Esophagus (tissue), 2 donors: ENCODE results near the gene GNG8. TPM values are rescaled to one million over a fixed set of nuclear protein-coding genes. Genes with fewer than 3 reads are reported as not detected.
A peak's percentile ranks its signal among the peaks of the same experiment; 100 is the strongest.

Source experiments
- H3K27ac ChIP-seq, 2 donors: one replicate each; pipeline ENCODE4 v1.5.1; 2013; ENCODE audit warnings: low read depth in 2 of 2, mild to moderate bottlenecking in 2 of 2, inconsistent platforms in 1 of 2, low read length in 1 of 2, moderate library complexity in 1 of 2
- H3K27me3 ChIP-seq, 2 donors: one replicate each; pipeline ENCODE4 v1.6.1; 2013; ENCODE audit warnings: low read length in 2 of 2, control low read depth in 1 of 2, mild to moderate bottlenecking in 1 of 2; ENCODE audit not compliant: insufficient read depth in 2 of 2, control insufficient read depth in 1 of 2
- H3K36me3 ChIP-seq, 2 donors: one replicate each; pipeline ENCODE4 v1.6.1; 2013; ENCODE audit warnings: low read length in 1 of 2; ENCODE audit not compliant: control insufficient read depth in 2 of 2, insufficient read depth in 2 of 2
- H3K4me1 ChIP-seq, 2 donors: one replicate each; pipeline ENCODE4 v1.6.1; 2013; ENCODE audit warnings: low read length in 1 of 2; ENCODE audit not compliant: control insufficient read depth in 2 of 2, insufficient read depth in 2 of 2
- H3K4me3 ChIP-seq, 2 donors: one replicate each; pipeline ENCODE4 v1.5.1; 2013; ENCODE audit warnings: low read length in 2 of 2, mild to moderate bottlenecking in 2 of 2, low read depth in 1 of 2, moderate library complexity in 1 of 2
- H3K9me3 ChIP-seq, 2 donors: one replicate each; pipeline ENCODE4 v1.6.1; 2013; ENCODE audit warnings: mild to moderate bottlenecking in 2 of 2, low read depth in 1 of 2, low read length in 1 of 2, moderate library complexity in 1 of 2; ENCODE audit not compliant: control insufficient read depth in 2 of 2, insufficient read depth in 1 of 2
- WGBS, 2 donors: extraction: QIAGEN DNeasy Blood & Tissue Kit; methylation state at CpG; one replicate each; pipeline ENCODE4 v1.1.7; 2013; 5-methylcytosine and 5-hydroxymethylcytosine counted together
- polyA plus RNA-seq, 2 donors: library from polyadenylated mRNA; stranded (reverse); fragments of 200-250 nt; gene quantifications; one replicate each; pipeline ENCODE4 v1.2.3, GENCODE V29; 2013
- donor health status: healthy with polysubstance abuse.
- donor health status: Bipolar disorder and iron deficiency.

The GNG8 gene
- polyA plus RNA-seq, 2 donors = not detected

DNA sequence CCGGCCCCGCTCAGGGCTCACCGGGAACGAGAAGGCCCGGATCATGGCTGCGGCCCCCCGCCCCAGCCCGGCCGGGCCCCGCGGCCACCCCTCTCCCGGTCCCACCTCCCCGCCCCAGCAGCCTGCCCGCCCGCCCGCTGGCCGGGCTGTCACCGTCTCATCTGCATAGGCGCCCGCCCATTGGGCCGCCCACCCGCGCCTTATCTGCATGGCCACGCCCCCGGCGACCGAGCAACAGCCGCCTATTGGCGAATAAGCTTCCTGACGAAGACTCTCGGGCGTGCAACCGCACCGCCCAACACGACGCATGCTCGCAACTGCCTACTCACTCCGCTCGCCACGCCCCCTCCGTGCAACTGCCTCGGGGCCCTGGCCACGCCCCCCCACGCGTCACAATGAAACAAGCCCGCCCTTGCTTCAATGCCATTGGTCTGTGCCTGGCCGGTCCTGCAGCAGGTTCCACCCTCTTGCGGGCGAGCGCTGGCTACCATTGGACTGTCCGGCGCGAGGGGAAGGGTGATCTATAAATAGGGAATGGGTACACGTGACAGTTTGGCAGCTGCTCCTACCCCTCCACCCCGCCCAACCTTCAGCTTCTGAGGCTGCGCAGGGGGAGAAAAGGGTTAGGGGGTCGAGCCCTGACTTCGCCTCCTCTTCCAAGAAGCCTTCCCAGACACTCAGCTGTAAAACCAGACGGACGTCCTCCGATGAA lies 25.2 kb upstream of the GNG8 start, which contains the start of gene DACT3:
Gene DACT3, minus strand, starts transcription at position 163 of the 712 bp plus-strand sequence. Its CDS starts 118 bp downstream, at position 45.
- peak within 1 kb of the TSS; percentile 47 to 82 for H3K27ac ChIP-seq
- WGBS, 2 donors = 0 to 1% methylated on average over 41 to 61 of the region's 61 CpGs
- peak within 1 kb of the TSS; percentile 43 to 50 for H3K4me3 ChIP-seq
- no peaks in the 10 kb centered on the region for H3K36me3 ChIP-seq
- H3K4me1 ChIP-seq = peaks cover 0 to 7% of the 10 kb centered on the region in 2 donors
- no peaks in the 10 kb centered on the region for H3K9me3 ChIP-seq
- peaks cover 0 to 6% of the 10 kb centered on the region in 2 donors for H3K27me3 ChIP-seq

DNA sequence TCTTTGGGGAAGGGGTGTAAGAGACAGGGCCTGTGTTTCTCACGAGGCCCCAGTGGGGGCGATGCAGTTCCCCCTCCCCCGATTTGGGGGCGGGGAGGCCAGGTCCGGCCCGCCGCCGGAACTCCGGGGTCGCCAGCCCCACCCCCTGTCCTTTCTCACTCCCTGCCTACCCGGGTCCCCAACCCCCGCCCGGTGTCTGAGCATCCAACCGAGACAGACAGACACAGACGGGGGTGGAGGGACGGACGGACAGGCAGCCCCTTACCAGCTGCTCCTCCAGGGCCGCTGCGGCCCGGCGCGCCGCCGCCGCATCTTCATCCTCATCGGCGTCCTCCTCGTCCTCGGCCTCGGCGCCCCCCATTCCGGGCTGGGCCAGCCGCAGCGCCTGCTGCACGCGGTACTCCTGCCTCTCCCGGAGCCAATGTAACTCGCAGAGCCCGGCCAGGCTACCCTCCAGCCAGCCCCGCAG lies 24.6 kb upstream of the GNG8 start:
- Histone ChIP-seq H3K4me1 (peaks cover 0 to 7% of the 10 kb centered on the region in 2 donors), H3K9me3 (no peaks in the 10 kb centered on the region), H3K36me3 (no peaks in the 10 kb centered on the region), H3K27me3 (peaks cover 0 to 6% of the 10 kb centered on the region in 2 donors), H3K27ac (peak overlapping the region; percentile 44 to 82), H3K4me3 (peak overlapping the region; percentile 43 to 50)
- 1% methylated on average over 38 to 40 of the region's 40 CpGs for WGBS, 2 donors

DNA sequence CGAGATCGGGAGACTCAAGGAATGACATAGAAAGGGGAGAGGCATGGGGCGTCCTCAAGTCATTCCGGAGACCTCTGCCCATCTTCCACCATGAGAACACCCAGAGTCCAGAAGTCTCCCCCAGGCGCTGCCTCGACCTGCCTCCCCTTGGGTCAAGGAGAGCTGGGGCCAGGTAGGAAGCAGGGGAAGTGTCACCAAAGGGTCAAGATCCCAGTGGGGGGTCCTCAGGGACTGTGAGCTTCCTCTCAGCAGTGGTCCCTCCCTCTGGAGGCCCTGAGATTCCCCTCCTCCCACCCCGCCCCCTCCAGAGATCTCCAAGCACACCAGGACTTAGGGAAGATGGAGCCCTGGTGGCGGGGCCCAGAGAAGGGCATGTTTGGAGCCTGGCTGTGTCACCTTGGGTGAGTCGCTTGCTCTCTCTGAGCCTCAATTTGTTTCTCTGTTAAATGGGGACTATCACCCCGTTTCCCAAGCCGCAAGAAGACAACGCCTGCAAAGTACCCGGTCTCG lies 24.1 kb upstream of the GNG8 start:
- peaks cover 0 to 7% of the 10 kb centered on the region in 2 donors for H3K4me1 ChIP-seq
- H3K27me3 ChIP-seq = peaks cover 0 to 6% of the 10 kb centered on the region in 2 donors
- H3K4me3 ChIP-seq = peak overlapping the region; percentile 11 to 50
- H3K36me3 ChIP-seq = no peaks in the 10 kb centered on the region
- 5% methylated on average over 14 of the region's 14 CpGs for WGBS, 2 donors
- H3K9me3 ChIP-seq = no peaks in the 10 kb centered on the region
- peak overlapping the region; percentile 44 to 82 for H3K27ac ChIP-seq

DNA sequence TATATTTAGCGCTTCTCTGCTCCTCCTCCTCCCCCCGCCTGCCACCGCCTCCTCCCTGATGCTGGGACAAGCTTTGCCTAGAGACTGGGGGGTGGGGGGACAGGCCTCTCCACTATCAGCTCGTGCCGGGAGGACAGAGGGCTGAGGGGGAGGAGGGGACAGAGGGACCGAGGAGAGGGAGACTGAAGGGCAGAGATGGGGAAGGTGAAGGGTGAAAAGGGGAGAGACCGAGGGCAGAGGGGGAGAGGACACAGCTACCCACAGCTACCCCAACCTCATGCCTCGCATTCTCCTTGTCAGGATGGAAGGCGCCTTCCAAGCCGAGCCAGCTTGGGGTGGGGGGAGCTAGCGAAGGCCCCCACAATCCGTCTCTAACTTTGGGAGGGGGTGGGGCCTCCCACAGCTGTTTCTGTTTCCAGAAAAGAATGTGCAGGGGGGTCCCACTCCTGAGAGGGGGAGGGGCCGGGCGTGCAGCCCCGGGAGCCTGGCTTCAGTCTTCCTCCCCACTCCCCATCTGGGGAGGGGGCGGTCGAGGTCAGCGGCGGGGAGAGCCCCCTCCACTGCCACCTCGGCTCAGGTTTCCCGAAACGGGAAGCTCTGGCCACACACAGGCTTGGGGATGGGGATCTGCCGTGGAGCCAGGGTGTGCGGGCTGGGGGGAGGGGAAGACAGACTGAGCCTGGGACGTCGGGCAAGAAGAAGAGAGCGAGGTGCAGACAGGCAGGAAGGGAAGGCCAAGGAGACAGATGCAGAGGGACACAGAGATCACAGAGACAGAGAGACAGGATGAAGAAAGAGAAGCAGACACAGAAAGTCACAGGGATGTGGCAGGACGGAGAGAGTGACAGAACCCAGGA lies 23.4 kb upstream of the GNG8 start:
- WGBS, 2 donors = 4% methylated on average over 28 of the region's 28 CpGs
- H3K9me3 ChIP-seq = no peaks in the 10 kb centered on the region
- H3K27me3 ChIP-seq = peaks cover 0 to 6% of the 10 kb centered on the region in 2 donors
- H3K4me3 ChIP-seq = peak overlapping the region; percentile 11 to 50
- peaks cover 0 to 7% of the 10 kb centered on the region in 2 donors for H3K4me1 ChIP-seq
- H3K27ac ChIP-seq = peak overlapping the region; percentile 44 to 82
- no peaks in the 10 kb centered on the region for H3K36me3 ChIP-seq

- no peaks in the 10 kb centered on the region for H3K36me3 ChIP-seq
- peaks cover 0 to 7% of the 10 kb centered on the region in 2 donors for H3K4me1 ChIP-seq
- H3K27ac ChIP-seq = no peak overlapping the region
- H3K4me3 ChIP-seq = no peak overlapping the region
- H3K9me3 ChIP-seq = no peaks in the 10 kb centered on the region
- H3K27me3 ChIP-seq = peaks cover 0 to 6% of the 10 kb centered on the region in 2 donors
- 89% methylated on average over 5 of the region's 5 CpGs for WGBS, 2 donors
Measured at GRCh38 chr19:46656541-46656940, 20.5 kb upstream of the GNG8 start.

- no peak overlapping the region for H3K4me3 ChIP-seq
- H3K27ac ChIP-seq = peak overlapping the region; percentile 48 to 58
- H3K36me3 ChIP-seq = no peaks in the 10 kb centered on the region
- WGBS, 2 donors = 46 to 48% methylated on average over 16 of the region's 16 CpGs
- peaks cover 0 to 3% of the 10 kb centered on the region in 2 donors for H3K4me1 ChIP-seq
- peaks cover 0 to 7% of the 10 kb centered on the region in 2 donors for H3K27me3 ChIP-seq
- no peaks in the 10 kb centered on the region for H3K9me3 ChIP-seq
Measured at GRCh38 chr19:46654621-46655152, 18.7 kb upstream of the GNG8 start.

GRCh38 chr19:46650445-46650844 lies 14.4 kb upstream of the GNG8 start:
- H3K36me3 ChIP-seq = no peaks in the 10 kb centered on the region
- H3K27me3 ChIP-seq = peaks cover 0 to 13% of the 10 kb centered on the region in 2 donors
- no peak overlapping the region for H3K4me3 ChIP-seq
- H3K9me3 ChIP-seq = peaks cover 0 to 6% of the 10 kb centered on the region in 2 donors
- H3K27ac ChIP-seq = no peak overlapping the region
- 81 to 88% methylated on average over 7 of the region's 7 CpGs for WGBS, 2 donors
- peaks cover 0 to 3% of the 10 kb centered on the region in 2 donors for H3K4me1 ChIP-seq

DNA sequence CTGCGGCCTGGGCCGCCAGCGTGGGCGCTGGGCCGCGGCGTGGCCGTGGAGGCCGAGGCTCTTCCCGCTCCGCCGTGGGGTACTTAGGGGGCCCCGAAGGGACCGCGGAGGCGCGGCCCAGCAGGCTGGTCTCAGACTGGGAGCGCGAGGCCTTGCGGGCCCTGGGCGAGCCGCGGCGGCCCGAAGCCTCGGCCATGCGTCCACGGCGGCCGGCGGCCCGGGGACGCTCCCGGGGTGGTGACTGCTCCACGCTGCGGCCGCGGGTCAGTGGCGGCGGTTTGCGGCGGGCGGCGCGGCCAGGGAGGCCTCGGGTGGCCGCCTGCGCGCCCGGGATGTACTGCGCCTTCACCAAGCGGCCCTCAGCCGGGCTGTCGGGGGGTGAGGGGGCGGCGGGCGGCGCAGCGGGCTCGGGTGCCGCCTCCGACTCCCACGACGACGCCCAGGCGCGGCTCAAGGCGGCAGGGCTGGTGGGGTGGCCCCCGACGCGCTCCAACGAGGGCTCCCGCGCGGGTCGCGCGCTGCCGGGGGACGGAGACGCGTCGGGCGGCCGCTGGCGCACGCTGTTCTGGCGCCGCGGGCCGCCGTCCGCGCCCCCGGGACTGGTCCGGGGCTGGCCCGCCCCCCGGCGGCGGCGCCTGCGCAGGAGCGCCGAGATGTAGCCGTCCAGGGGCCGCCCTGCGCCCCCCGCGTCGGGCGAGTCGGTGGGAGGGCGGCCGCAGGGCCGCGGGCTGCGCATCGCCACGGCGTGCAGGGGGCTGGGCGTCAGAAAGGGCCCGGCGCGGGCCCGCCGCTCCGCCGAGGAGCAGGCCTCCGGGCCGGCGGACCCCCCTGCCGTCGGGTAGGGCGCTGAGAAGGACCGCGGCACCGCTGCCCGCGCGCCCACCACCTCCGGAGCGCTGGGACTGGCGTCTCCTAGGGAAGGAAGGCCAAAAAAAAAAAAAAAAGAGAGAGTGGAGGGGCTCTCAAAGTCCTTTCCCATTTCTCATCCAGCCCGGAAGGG lies 13.3 kb upstream of the GNG8 start:
- Histone ChIP-seq H3K27ac (no peak overlapping the region), H3K4me1 (peaks cover 0 to 3% of the 10 kb centered on the region in 2 donors), H3K27me3 (peaks cover 0 to 13% of the 10 kb centered on the region in 2 donors), H3K36me3 (no peaks in the 10 kb centered on the region), H3K9me3 (peaks cover 0 to 6% of the 10 kb centered on the region in 2 donors), H3K4me3 (no peak overlapping the region)
- 41 to 46% methylated on average over 84 to 144 of the region's 144 CpGs for WGBS, 2 donors
